ENCODE results near the gene HECW1.

- TF ChIP-seq, protein P1, sequence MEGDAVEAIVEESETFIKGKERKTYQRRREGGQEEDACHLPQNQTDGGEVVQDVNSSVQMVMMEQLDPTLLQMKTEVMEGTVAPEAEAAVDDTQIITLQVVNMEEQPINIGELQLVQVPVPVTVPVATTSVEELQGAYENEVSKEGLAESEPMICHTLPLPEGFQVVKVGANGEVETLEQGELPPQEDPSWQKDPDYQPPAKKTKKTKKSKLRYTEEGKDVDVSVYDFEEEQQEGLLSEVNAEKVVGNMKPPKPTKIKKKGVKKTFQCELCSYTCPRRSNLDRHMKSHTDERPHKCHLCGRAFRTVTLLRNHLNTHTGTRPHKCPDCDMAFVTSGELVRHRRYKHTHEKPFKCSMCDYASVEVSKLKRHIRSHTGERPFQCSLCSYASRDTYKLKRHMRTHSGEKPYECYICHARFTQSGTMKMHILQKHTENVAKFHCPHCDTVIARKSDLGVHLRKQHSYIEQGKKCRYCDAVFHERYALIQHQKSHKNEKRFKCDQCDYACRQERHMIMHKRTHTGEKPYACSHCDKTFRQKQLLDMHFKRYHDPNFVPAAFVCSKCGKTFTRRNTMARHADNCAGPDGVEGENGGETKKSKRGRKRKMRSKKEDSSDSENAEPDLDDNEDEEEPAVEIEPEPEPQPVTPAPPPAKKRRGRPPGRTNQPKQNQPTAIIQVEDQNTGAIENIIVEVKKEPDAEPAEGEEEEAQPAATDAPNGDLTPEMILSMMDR (IDR thresholded peaks at IDR 0.05): no peak
- no peak for TF ChIP-seq EP300 (IDR thresholded peaks at IDR 0.05)
These were observed 225.4 kb downstream of the HECW1 start for GRCh38 chr7:43337811-43338210.

All from esophagus muscularis mucosa (tissue), 3 donors.